Iris pigment epithelial cell (primary cell): ENCODE data around the gene COL5A1.
A peak's percentile ranks its signal among the peaks of the same experiment; 100 is the strongest.
"Not testable (repeated sequence)": the region's sequence is repeated elsewhere in the genome, so short reads cannot be mapped to it uniquely, and the experiment has no call there.

Experiments
- DNase-seq: peaks from one replicate; pipeline ENCODE4 v3.0.0-alpha.2; 2011; ENCODE audit warnings: low read depth

The COL5A1 gene

DNA sequence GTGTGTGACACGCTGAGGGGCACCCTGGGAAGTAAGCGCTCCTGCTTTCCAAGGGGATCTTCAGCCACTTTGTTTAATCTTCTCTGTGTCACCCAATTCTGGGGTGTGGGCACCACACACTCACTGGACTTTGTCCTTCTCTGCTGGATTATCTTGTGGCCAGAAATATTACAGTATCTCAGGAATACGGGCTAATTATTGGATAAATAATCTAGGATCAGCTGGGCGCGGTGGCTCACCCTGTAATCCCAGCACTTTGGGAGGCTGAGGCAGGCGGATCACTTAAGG lies 50.9 kb downstream of the COL5A1 start:
- no peak for DNase-seq

DNA sequence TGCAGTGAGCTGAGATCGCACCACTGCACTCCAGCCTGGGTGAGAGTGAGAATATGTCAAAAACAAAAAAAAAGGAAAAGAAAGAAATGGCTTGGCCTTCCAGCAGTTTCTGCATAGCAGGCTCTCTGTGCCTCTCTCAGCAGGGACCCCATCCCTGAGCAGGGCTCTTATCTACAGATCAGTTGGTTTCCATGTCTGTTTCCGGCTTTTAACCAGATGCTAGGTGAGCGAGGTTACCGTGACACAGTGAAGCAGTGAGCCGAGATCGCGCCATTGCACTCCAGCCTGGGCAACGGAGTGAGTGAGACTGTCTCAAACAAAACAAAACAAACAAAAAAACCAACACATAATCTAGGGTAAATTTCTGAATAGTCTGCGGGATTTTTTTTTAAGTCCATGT lies 51.4 kb downstream of the COL5A1 start:
- no peak for DNase-seq

DNA sequence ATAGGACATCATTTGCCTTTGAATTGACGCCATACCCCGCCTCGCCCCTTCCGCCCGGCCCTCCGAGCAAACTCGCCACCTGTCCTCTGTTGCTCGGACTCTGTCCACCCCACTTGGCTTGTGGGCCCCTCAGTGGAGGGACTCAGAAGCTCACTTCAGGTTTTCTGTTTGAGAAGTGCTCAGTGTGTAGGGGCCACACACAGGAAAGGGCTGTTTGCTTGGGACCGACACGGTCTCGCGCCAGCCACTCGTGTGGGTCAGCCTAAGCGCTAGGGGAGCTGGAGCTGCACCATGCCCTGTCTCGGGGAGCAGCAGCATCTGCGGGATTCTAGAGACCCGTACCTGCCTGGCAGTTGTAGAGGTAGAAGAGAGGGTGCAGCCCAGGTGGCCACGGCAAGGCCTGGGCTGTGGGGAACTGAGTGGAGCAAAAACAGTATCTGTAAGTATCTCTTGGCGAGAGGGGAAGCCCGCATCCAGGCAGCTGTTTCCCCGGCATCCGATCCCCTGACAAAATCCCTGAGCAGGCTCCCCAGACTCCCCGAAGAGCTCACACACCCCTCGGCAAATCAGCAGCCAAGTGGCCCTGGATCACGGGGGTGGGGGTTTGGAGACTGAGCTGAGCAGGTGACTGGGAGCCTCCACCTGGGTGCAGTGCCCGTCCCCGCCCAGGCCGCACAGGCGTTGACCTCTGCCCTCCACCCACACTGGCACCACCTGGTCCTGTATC lies 52.2 kb downstream of the COL5A1 start:
- DNase-seq: no peak

DNA sequence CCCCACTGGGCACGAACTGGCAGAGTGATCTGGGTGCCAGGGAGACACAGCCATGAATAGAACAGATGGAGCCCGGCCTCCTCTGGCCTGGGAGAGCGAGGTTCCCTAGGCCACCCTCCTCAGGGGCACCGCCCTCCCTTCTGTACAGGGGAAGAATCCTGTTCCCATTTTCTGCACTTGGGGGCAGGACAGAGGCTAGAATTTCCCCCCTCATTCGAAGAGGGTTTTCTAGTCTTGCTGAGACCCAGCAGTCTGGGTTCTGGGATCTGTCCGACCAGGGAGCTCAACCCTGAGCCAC lies 52.7 kb downstream of the COL5A1 start:
- DNase-seq: no peak

DNA sequence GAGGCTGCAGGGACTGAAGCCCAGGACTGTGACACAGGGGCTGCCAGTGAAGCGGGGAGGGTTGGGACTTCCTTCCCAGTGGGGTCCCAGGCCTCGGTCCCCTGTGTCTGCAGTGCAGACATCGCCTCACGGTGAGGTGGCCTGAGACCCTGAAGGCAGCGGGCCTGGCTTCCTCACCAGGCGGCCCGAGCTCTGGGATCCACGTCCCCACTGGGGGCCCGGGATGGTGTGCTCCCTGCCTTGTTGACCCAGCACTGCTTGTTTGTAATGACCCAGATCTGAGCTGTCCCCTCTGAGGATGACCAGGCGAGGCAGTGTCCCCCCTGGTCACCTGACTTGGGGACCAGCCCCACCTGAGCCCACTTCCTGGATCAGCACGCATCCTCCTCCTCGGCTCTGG lies 53.1 kb downstream of the COL5A1 start:
- DNase-seq: no peak

DNA sequence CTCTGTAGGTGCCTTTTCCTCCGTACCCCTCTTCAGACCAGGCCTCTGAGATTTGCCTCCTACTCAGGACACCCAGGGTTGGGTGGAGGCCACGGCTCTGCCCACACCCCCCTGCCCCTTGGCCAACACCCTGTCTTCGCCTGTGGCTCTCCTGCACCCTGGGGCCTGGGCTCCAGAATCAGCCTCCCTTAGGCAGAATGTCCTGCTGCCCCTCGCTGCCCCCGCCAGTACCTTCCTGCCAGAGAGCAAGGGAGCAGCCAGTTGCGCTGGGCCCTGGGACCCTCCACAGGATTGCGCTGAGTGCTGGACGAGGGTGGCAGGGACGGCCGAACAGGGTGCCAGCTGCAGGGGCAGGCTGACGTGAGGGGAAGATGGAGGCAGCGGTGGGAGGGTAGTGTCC lies 53.5 kb downstream of the COL5A1 start:
- DNase-seq: no peak

DNA sequence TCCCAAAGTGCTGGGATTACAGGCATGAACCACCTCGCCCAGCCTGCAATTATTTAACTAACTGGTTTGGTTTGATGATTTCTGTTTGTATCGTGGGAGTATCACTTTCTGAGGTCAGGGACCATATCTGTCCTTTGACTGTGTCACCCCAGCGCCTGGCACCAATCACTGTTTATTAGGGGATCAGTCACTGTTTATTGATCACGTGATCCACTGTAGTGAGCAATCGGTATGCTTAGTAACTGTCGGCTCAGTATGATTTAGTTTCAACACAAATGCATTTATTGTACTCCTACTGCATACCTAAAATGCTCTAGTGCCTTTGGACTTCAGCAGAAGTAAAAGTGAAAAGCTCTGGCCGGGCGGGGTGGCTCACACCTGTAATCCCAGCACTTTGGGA lies 54.8 kb downstream of the COL5A1 start:
- no peak for DNase-seq

DNA sequence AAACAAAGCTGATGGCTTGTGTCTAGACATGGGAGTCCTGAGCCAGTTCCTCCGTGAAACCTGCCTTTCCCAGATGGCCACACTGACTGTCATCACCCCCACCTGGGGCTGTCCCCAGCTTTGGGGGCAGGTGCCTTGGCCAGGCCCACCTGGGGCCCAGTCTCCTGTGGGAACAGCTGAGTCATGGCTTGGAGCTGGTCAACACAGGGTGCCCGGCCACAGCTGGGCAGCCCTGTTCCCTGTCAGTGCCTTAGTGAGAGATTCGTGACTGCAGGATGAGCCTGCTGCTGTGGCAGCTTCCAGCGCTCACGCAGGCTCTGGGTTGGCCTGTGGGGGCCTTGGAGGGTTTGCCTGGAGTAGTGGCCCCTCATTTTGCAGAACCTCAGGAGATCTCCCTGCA lies 56.5 kb downstream of the COL5A1 start:
- no peak for DNase-seq

DNA sequence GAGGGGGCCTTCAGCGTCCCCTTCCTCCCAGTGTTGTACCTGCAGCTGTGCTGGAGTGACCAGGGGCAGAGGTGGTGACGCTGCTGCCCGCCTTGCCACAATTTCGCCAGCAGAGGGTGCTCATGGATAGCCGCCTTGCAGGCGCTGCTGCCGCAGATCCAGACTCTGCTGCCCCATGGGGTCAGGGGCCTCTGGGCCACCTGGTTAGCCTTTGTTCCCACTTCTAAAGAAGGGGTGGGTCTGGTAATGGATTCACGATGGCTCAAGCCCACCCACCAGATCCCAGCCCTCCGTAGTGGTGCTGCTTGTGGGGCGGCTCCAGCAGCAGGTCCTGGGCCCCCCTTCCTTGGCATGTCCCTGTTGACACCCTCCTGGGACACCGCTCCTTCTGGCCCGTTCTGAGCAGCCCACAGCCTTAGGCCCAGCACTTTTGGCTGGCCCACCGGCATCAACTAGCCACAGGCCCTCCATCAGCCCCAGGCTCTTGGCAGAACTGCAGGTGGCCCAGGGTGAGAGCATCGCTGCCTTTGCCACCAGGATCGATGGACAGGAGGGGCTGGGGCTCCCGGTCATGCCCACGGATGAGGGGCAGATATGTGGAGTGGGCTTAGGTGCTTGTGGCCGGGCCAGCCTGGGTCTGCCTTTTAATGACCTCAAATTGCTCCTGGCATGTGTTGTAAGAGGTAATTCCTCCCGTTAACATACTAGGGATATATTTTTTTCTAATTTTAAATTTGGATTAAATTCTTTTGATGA lies 57.2 kb downstream of the COL5A1 start:
- peak; percentile 40 for DNase-seq

DNA sequence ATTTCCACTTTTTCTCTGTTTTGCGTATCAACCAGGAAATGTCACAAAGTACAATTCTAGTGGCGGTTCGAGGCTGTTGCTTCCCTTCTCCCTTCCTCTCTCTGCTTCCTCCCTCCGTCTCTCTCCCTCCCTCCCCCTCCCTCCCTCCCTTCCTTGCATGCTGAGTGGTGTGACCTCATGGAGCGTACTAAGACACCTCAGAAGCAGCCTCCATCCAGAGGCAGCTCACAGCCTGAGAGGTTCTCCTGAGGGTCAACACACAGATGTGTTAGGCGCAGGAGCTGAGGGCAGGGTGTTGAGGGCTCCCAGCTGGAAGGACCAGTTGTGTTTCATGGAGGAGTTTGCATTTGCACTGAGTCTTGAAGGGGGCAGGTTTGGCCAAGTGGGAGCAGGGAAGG lies 57.7 kb downstream of the COL5A1 start:
- peak; percentile 28 for DNase-seq

DNA sequence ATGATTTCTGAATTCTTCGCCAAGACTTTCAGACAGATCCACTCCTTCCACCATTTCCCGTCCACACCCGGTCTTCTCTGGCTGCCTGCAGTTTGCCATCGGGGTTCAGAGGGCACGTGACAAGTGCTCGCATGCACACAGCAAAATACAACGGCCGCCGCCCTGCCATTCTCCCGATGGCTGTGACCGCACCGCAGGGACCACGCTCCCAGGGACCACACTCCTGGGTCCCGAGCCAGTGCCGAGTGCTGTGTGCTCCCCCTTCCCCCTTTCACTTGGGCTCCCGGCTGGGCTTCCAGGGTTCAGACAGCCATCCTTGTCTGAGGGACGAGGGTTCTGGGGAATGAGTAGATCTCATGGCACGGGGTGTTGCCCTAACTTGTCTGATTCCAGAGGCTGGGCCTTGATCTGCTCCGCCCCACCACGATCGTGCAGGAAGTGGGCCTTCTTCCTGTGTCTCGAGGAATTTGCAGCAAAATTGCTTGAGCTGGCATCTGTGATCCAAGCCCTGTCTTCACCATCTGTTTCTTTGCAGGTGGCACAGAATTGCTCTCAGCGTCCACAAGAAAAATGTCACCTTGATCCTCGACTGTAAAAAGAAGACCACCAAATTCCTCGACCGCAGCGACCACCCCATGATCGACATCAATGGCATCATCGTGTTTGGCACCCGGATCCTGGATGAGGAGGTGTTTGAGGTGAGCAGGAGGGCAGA lies 59.2 kb downstream of the COL5A1 start:
- DNase-seq: no peak

DNA sequence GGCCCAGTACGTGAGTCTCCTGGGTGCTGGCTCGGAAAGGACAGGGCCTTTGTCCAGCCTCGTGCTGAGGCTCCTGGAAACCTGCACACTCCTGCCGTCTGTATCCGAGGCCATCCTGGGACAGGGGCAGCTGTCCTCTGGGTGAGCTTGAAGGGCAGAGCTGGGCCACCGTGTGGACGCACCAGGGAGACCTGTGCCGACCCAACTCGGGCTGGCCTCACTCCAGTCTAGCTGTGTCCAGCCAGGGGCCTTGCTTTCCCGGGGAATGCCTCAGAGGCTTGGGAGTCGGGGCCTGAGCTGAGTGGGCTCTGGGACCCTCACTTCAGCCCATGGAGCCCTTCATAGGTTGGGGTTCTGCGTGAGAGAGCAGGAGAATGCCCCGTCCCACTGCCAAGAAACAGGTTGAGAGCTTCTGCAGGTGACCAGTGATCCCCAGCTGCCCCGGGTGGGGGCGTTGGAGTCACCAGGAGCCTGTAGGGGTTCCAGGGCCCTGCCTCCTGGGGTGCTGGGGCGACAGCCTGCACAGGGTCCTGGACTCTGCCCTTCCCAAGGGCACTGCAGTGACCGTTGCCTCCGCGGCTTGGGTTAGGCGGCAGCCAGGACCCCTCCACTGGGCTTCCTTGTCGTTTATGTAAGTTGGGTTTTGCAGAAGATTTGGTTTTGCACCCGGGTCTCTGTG lies 60.1 kb downstream of the COL5A1 start:
- DNase-seq: no peak

DNA sequence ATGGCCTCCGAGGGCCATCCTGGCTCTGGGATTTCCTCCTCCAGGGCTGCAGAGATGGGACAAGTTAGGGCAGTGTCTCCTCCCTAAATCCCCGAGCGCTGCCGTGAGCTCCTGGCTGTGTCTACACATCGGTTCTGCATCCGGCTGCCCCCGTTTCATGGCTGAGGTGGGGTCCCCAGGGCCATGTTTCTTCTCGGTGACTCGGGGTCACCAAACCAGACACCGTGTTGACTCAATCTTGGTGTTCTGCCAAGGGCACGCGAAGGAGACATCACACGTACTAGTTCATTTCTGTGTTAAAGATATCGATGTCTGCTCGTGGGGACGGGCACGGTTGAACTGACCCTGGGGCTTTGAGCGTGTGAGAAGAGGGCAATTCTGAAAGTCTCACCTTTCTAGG lies 60.7 kb downstream of the COL5A1 start:
- no peak for DNase-seq

DNA sequence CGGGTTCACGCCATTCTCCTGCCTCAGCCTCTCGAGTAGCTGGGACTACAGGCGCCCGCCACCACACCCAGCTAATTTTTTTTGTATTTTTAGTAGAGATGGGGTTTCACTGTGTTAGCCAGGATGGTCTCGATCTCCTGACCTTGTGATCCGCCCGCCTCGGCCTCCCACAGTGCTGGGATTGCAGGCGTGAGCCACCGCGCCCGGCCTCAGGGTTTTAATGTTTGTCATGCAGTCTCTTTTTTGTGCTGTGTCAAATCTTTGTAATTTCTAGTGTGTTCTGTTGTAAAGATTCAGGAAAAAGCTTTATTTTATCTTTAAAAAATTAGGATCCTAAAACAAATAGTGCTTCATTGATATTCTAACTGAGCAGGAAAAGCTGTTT lies 62.1 kb downstream of the COL5A1 start:
- DNase-seq: not testable (repeated sequence)

DNA sequence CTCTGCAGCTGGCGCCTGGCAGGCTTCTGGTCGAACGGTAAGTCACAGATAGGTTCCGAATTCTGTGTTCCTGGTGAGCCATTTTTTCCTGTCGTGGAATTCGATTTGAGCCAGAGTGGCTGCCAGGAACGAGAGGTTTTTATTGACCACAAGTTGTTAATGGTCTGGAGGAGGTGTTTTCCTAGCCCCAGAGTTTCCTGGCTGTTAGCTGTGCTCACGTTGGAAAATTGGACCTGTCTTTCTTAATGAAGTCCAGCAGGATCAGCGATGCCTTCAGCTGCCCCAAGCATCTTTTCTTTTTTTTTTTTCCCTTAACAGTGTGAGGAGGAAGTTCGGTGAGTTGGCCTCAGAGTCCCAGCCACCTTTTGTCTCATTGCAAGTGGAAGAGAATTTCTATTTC lies 62.9 kb downstream of the COL5A1 start:
- DNase-seq: no peak

DNA sequence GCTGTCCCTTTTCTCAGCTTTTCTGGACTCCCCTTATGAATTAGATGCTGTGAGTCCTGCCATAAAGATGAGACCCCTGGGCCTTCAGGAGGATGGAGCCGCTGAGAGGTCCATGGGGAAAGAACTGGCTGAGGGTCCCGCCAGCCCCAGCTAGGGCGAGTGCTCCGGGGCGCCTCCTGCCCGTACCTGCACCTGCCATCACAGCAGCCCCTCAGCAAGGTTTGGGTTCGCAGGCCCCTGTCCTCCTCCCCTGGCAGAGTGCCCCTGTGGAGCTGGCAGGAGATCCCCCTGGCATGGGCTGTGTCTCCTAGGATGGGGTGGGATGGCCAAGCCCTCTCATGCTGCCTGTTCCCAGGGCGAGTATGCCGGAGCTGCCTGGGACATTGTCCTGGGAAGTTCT lies 64.2 kb downstream of the COL5A1 start:
- DNase-seq: no peak

DNA sequence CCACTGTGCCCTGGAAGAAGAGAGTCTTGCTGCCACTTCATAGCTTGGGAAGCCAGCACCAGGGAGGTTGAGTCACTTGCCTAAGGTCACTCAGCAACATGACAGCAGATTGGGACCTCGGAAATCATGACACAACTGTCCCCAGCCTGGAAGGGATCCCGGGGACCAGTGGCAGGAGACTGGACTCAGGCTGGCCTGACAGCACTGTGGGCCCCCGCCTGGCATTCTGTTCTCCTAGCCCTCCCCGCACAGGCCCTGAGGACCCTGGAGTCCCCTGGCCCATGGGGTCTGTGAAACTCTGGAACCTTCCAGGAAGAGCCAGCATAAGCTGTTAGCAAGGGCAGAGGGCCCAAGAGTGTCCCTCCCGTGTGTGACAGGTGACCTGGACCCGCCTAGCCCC lies 64.9 kb downstream of the COL5A1 start:
- DNase-seq: no peak

DNA sequence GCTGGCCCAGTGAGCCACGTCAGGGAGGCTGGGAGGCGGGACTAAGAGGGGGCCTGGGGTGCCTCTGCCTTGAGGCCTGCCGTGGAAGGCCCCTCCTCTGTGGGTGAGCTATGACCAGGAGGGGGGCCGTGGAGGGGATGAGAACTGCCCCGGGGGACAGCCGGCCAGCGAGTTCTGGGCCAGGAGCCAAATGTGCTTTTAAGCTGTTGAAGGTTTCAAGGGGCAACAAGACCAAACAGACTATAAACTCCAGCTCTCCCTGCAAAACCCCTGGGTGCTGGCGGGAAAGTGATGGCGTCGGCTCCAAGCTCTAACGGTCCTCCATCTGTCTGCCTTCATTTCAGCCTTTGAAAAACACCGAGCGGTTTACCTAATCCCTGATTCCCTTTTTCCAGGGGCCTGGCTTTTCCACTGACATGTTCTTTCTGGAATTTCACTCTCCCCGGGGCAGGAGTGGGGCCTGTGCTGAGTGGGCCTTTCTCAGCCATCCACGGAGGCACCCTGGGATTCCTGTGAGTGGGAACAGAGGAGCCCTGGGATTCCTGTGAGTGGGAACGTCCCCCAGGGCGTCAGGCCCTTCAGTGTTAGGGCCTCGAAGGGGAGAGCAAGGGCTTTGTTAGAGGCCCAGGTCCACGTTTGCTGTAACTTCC lies 65.6 kb downstream of the COL5A1 start:
- DNase-seq: peak; percentile 84

DNA sequence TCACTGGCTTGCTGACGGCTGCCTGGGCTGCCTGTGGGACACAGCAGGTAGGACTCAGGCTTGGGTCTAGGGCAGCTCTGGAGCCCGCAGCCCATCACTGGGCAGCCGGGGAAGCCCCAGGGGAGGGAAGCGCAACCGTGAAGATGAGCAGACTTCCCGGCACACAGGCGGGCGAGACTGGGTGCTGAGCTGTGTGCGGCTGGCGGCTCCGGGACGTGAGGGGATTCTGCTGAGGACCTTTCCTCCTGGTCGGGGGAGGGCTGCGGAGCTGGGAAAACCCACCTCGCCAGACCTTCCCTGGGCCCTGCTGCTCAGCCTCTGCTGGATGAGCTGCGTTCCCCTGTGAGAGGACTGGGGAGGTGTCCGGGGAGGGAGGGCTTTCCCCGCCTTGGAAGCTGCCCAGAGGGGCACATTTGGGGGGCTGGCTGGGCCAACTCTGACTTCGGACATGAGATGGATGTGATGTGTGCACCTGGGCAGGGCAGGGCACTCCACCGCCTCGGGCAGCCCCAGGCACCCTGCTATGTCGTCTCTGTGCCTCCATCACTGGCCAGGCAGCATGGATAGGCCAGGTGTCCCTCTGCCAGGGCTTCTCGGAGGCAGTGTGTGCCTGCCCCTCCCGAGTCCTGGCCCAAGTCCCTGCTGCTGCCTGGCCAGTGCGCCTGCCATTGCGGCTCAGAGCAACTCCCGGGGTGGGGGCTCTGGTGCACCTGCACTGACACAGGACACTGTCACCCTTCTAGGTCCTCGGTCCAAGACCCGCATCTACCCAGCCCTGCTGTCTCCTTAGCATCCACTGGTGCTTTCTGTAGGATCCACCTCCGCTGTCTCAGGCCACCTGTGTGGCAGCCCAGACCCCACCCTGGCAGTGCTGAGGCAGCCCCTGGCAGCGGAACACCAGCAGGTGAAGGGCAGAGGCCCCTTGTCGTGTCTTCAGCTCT lies 66.4 kb downstream of the COL5A1 start:
- no peak for DNase-seq

DNA sequence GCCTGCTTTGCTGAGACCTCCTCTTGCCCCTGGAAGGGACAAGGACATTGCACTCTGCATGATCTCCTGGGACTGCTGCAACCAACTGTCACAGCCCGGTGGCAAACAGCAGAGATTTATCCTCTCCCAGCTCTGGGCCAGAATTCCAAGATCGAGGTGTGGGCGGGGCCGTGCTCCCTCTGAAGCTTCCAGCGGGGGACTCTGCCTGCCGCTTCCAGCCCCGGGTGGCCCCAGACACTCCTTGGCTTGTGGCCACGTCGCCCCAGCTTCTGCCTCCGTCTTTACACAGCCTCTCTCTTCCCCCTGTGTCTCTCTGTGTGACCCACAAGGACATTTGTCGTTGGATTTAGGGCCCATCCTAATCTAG lies 67.1 kb downstream of the COL5A1 start:
- DNase-seq: no peak

DNA sequence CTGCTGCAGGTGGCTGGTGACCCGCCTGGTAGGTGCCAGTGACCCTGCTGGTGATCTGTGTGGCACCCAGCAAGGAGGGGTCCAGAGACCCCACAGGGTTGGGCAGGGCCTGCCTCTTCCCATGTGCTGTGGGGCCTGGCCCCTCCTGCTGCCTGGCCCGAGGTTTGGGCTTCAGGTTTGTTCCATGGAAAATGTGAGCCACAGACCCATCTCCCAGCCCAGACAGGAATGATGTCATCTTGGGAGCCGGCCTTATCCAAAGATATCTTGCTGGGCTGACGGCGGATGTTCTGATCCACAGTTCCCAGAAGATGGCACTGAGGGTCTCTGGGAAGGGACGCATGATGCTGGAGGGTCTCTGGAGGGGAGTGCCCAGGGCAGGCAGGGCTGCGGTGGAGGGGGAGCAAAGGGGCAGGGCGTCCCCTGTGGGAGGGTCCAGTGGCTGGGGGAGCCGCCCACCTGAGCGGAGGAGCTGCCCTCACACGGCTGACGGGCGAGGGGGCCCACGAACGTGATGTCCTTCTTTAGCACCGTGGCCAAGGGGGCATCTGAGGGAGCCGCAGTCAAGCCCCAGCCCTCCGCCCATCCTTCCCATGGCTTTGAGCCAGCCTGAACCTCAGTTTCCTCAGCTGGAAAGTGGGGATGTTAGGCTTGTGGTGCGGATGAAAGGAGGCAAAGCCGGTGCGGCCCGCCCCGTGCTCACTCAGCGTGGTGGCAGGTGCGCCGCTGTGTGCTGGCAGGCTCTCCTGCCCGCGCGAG lies 68.1 kb downstream of the COL5A1 start:
- DNase-seq: peak; percentile 32
